ENCODE results near the gene TTLL3. TPM values are rescaled to one million over a fixed set of nuclear protein-coding genes. Genes with fewer than 3 reads are reported as not detected.

TTLL3 gene
- total RNA-seq, 1 experiment from 2014 or later, result 1.4 TPM

DNA sequence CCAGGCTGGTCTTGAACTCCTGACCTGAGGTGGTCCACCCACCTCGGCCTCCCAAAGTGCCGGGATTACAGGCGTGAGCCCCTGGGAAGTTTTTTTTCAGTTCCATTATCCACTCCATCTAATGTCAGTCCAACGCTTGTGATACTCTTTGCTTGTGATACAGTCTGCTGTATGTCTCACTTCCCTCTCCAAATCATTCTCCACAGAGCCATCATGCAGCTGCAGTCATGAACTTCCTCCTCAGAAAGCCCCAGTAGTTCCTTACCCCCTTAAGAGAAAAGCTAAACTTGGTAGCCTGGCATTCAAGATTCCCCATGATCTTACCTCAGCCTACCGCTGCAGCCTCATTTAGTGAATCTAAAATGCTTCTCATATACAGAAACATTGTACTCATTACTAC, 14.9 kb upstream of the TTLL3 start:
- in situ Hi-C loops (cut with HindIII; ENCODE audit: low pct_unique_long_range_greater_than_20kb, low sequenced_read_pairs), result no loop called here
- no peak for DNase-seq (ENCODE audit: low read depth)

DNA sequence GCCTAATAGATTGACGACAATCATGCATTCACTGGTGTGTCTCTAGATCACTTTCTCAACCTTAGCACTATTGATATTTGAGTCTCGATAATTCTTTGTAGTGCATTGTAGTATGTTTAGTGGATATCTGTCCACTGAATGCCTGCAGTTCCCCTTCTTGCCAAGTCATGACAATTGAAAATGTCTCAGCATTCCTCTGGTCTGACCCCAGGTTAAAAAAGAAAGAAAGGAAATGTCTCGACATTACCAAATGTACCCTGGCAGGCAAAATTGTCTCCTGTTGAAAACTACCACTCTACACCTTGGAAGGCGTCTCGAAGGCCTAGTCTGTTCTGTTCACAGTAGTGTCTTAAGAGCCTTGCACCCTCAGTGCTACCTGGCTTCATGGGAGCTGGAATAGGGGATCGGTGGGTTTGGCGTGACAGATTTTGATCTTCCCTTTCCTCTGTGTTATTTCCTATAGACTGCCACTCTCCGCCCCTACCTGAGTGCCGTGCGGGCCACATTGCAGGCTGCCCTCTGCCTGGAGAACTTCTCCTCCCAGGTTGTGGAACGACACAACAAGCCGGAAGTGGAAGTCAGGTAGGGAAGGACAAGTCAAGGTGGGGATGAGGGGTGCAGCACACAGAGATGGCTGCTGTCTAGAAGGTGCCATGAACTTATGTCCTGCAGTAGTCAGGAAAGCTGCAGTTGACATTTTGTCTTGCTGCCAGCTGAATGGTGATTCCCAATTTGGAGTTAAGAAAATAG, 12.7 kb upstream of the TTLL3 start:
- no peak for DNase-seq (ENCODE audit: low read depth)
- in situ Hi-C loops (cut with HindIII; ENCODE audit: low pct_unique_long_range_greater_than_20kb, low sequenced_read_pairs), result no loop called here

DNA sequence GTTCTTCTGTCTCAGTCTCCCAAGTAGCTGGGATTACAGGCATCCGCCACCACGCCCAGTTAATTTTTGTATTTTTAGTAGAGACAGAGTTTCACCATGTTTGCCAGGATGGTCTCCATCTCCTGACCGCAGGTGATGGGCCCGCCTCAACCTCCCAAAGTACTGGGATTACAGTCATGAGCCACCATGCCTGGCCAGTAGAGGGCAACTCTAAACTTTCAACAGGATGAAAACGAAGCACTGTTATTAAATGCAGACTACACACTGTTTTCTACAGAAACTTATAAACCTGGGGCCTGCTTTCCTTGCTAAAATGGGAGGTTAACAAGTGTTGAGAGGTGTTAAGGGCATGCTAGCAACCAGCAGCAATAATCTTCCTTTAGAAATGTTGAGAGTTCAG, 9.5 kb upstream of the TTLL3 start:
- in situ Hi-C loops (cut with HindIII; ENCODE audit: low pct_unique_long_range_greater_than_20kb, low sequenced_read_pairs), result no loop called here
- no peak for DNase-seq (ENCODE audit: low read depth)

DNA sequence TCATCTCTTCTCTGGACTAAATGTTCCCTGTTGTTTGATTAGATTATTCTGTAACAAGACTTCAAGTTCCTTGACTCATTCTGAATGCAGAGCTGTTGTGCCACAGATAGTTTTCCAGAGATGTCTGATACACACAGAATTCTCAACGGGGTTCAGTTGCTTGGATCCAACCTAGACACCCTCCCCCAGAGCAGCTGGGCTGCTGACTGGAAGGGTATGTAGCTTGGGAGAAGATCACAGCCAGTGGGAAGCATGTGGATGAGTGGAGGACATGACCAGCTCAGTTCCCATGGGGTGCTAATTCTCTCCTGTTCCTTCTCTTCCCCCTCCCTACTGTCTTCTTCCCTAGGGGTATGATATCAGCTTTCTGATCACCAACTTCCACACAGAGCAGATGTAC, 6.6 kb upstream of the TTLL3 start:
- in situ Hi-C loops (cut with HindIII; ENCODE audit: low pct_unique_long_range_greater_than_20kb, low sequenced_read_pairs), result no loop called here
- no peak for DNase-seq (ENCODE audit: low read depth)

DNA sequence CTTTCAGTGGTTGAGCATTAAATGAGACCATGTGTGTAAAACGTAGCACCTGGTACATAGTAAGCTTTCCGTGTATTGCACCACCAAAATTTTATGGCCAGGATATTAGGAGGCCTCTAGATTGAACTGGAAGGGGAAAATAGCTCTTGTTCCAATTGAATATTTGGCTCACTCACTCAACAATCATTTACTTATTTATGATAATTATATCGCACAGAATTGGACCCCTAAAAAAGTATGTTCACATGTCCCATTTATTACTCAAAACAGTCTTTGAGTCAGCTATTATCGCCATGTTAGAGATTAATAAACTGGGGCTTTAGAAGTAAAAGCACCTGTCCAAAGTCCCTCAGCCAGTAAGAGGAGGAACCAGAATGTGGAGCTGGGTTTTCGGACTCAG, 5.1 kb upstream of the TTLL3 start:
- in situ Hi-C loops (cut with HindIII; ENCODE audit: low pct_unique_long_range_greater_than_20kb, low sequenced_read_pairs), result no loop called here
- no peak for DNase-seq (ENCODE audit: low read depth)

DNA sequence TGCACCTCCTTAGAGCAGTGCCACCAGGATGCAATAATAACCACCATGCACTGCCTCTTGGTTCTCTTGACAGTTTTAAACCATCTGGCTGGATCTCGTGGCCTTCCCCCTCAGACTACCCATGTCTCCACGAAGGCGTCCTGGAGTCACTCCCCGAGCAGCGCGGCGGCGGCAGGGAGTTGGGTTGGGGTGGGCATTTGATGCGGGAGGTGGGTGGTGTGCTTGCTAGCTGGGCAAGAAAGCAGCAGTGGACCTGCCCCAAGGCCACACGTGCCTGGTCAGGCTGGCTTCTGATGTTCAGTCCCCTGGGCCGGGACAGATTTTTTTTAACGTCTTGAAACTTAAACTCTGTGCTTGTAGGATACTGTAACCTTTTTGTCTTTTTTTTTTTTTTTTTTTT, 3.9 kb upstream of the TTLL3 start:
- DNase-seq (ENCODE audit: low read depth), result no peak
- in situ Hi-C loops (cut with HindIII; ENCODE audit: low pct_unique_long_range_greater_than_20kb, low sequenced_read_pairs), result no loop called here

DNA sequence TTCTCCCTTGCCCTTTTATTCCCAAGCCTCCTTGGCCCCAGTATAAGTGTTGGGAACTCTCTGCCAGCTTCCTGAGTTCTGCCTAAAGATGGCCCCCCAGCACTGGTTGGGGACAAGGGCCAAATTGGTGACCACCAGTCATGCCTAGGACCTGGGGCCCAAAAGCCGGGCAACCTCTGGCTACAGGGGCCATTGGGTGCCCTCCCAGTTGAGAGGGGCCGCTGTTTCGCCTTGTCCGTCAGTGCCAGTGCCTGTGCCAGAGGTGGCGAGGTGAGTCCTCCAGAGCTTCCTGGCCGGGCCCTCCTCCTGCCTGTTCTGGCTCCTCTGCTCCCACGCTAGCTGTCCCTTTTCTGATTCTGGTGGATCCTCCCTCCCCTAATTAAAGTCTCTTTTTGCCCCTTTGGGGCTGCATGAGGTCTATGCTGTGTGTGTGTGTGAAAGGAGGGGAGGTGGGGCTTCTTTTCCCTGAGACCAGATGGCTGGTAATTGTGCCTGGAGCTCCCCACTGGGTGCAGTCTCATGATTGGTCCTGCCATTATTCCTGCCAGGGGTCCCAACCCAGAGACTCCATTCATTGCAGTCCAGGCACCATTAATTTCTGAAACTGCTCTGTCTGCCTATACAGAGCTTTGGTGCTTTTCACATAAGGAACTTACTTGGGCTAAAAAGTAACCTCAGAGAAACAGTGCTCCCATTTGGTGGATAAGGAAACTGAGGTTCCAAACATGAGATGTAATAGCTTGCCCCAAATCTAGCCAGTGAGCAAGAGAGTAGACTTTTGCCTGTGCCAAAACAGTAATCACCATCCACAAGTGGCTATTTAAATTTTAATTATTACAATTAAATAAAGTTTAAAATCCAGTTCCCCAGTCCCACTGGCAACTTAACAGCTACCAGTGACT, 3.1 kb upstream of the TTLL3 start:
- in situ Hi-C loops (cut with HindIII; ENCODE audit: low pct_unique_long_range_greater_than_20kb, low sequenced_read_pairs), result no loop called here
- no peak for DNase-seq (ENCODE audit: low read depth)

DNA sequence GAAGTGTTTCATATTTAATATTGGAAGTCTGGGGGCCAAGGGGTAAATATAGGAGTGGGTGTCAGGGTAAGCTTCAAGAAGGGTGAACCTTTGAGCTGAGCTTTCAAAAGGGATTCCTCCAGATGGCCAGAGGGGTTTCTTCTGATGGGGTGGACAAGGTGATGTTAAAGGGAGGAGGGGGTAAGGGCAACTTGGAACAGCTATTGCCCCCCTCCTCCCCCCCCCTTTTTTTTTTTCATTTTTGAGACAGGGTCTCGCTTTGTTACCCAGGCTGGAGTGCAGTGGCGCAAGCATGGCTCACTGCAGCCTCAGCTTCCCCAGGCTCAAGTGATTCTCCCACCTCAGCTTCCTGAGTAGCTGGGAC, 2.1 kb upstream of the TTLL3 start:
- in situ Hi-C loops (cut with HindIII; ENCODE audit: low pct_unique_long_range_greater_than_20kb, low sequenced_read_pairs), result no loop called here
- no peak for DNase-seq (ENCODE audit: low read depth)

DNA sequence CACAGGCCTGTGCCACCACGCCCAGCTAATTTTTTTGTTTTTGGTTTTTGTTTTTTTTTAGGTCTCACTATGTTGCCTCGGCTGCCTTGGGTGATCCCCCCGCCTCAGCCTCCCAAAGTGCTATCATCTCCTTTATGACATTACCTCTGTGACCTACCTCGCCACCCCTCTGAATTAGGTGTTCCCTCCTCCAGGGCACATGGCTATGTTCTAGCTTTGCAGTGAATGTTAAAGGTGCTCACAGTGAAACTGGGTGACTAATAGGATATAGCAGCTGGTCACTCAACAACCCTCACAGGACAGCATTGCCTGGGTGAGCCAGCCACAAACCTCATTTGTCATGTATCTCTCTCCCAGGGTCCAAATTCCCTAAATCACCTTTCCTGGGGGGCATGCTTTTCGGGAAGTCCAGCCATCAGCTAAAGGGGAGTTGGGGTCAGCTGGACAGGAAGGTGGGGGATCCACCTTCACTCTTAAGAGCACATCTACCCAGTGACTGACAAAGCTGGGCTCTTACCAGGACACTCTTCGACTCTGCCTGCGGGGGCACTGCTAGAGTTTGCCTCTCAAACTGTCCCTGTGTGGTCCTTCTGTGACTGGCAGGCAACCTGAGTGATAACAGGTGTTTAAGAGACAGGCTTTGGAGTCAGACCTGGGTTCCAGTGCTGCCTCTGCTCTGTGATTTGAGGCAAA, 1.6 kb upstream of the TTLL3 start:
- peak; percentile 39 for DNase-seq (ENCODE audit: low read depth)
- in situ Hi-C loops (cut with HindIII; ENCODE audit: low pct_unique_long_range_greater_than_20kb, low sequenced_read_pairs), result no loop called here

DNA sequence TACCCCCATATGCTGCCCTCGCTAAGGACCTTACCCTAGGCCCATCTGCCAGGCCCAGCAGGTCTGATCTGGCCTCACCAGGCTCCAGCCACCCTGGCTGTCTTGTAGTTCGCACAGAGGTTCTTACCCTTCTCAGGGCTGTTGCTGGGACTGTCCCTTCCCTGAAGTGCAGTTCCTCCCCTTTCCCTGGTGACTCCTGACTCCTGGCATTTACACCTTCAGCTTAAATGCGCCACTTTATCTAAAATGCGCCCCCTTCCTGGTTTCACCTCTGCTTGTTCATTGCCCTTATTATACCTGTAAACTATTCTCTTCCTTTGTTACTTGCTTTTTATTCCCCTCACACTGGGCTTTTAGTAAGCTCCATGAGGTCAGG, 835 bp upstream of the TTLL3 start:
- in situ Hi-C loops (cut with HindIII; ENCODE audit: low pct_unique_long_range_greater_than_20kb, low sequenced_read_pairs), result no loop called here
- DNase-seq (ENCODE audit: low read depth), result no peak

DNA sequence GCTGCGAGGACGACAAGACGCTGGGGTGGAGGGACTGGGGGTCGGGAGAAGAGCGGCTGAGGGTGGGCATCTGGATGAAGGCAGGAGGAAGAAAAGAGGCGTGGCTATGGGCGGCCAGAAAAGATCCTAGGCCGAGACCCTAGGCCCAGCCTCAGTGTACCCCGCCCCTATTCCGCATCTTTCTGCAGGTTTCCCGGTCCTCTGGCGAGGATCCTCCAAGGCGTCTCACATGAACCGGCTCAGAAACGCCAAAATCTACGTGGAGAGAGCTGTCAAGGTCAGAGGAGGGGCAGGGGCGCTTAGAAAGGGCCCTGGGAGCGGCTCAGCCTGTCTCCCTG, 340 bp downstream of the TTLL3 start:
- no peak for DNase-seq (ENCODE audit: low read depth)
- in situ Hi-C loops (cut with HindIII; ENCODE audit: low pct_unique_long_range_greater_than_20kb, low sequenced_read_pairs), result no loop called here

DNA sequence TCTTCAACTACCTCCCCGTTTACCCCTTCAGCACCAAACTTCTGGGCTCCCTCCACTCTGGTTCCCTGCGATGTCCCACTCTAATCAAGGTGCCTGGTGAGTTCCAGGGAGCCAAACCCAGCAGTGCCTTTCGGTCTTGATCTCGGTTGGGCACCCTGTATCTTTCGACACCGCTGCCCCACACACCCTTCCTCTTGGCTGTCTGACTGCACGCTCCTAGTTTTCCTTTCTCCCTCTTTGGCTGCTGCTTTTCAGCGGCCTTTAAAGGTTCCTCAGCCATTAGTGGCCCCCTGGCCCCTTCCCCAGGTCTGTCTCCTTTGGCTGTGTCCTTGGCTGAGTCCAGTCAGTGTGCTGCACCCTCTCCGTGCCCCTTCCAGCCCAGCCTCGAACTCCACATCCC, 784 bp downstream of the TTLL3 start:
- in situ Hi-C loops (cut with HindIII; ENCODE audit: low pct_unique_long_range_greater_than_20kb, low sequenced_read_pairs), result no loop called here

DNA sequence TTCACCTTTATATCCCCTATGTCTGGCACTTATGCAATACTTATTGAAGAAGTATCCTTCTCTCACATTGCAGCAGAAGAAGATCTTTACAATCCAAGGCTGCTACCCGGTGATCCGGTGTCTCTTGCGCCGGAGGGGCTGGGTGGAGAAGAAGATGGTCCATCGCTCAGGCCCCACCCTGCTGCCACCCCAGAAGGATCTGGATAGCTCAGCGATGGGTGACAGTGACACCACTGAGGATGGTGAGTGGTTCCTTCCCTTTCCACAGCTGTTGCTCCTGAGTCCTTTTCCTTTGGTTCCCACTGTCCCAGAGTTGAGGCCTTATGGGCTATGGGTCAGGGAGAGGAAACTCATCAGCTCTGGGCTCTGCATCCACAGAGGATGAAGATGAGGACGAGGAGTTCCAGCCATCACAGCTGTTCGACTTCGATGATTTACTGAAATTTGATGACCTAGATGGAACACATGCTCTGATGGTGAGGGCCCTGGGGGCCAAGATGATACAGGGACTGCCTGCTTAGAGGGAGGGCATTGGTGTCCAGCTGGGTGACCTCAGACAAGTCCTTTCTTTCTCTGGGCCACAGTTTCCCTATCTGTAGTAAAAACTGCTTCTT, 2.9 kb downstream of the TTLL3 start:
- no peak for DNase-seq (ENCODE audit: low read depth)
- in situ Hi-C loops (cut with HindIII; ENCODE audit: low pct_unique_long_range_greater_than_20kb, low sequenced_read_pairs), result no loop called here

More for the DNA sequence above, 784 bp downstream of the TTLL3 start:
- DNase-seq (ENCODE audit: low read depth), result no peak

DNA sequence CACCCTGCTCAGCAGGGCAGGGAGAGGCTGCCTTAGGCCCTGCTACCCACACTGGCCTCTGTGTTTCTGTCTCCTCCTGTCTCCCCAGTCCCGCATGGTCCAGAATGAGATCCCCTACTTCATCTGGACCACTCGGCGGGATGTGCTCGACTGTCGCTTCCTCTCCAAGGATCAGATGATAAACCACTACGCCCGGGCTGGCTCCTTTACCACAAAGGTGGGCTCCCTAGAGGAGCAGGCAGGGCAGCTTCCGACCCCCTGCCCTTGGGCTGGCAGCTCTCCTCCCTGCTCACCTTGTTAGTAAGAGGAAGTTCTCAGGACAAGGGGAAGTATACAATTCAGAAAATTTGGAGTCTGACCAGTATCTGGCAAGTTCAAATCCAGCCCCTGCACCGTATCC, 5.9 kb downstream of the TTLL3 start:
- DNase-seq (ENCODE audit: low read depth), result no peak
- in situ Hi-C loops (cut with HindIII; ENCODE audit: low pct_unique_long_range_greater_than_20kb, low sequenced_read_pairs), result no loop called here

DNA sequence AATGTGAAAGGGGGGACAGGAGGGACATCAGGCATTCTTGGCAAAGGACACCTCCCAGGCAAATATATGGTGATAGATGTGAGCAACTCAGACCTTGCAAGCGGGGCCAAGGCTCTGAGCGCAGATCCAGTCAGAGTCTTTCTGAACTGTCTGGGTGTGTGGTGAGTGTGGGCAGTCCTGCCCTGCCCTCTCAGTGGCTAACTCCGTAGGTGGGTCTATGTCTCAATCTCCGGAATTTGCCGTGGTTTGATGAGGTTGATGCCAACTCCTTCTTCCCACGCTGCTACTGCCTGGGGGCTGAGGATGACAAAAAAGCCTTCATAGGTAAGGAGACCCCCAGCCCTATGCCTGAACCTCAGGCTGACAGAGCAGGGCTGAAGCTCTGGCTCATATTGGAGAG, 7.4 kb downstream of the TTLL3 start:
- in situ Hi-C loops (cut with HindIII; ENCODE audit: low pct_unique_long_range_greater_than_20kb, low sequenced_read_pairs), result no loop called here
- DNase-seq (ENCODE audit: low read depth), result no peak

DNA sequence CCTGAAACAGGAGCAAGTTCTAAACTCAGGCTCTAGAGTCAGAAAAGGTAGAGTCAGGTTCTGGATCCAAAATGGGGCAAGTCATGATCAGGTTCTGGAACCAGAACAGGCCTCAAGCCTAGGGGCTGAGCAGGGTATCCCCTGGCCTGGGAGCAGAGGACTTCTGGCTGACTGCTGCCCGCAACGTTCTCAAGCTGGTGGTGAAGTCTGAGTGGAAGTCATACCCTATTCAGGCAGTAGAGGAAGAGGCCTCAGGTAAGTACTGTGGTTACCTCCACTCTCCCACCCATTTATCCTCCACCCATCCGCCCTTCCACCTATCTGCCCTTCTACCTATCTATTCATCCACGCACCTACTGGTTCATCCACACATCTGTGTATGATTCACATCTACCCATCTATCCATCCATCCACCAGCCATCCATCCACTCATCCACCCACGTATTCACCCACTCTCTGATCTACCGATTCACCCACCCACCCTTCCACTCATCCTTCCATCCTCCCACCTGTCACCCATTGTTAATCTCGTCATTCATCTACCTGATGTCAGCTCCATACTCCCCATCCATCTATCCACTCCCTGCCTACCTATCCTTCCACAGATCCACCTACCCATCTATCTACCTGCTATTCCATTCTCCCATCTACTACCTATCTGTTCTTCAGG, 8.7 kb downstream of the TTLL3 start:
- DNase-seq (ENCODE audit: low read depth), result no peak
- in situ Hi-C loops (cut with HindIII; ENCODE audit: low pct_unique_long_range_greater_than_20kb, low sequenced_read_pairs), result no loop called here

DNA sequence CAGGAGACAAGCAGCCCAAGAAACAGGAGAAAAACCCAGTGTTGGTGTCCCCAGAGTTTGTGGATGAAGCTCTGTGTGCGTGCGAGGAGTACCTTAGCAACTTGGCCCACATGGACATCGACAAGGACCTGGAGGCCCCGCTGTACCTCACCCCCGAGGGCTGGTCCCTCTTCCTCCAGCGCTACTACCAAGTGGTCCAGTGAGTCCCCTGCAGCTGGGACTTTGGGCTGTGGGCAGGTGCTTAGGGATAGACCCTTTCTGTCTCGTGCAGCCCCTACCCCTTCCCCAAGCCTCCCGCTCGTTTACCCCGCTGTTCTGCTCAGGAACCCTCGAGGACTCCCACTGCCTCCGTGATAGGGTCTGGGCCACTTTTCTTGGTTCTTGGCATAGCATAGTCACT, 10.5 kb downstream of the TTLL3 start:
- DNase-seq (ENCODE audit: low read depth), result no peak
- in situ Hi-C loops (cut with HindIII; ENCODE audit: low pct_unique_long_range_greater_than_20kb, low sequenced_read_pairs), result no loop called here

DNA sequence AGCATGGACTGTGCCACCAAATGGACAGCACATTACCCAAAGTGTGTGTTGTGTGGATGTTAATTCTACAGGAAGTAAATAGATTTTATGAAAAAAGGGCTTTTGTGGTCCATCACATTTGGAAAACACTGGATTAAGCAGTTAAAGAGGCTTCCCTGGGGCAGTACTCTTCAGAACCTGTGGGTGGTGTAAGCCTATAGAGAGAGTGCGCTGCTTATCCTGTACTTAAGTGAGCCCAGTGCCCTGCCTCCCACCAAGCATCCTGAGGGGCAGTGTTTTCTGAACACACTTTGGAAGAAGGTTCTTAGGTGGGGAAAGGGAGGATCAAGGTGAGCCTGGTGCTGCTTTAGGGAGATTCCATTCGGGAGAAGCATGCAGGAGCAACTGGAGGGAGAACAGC, 10.9 kb downstream of the TTLL3 start:
- in situ Hi-C loops (cut with HindIII; ENCODE audit: low pct_unique_long_range_greater_than_20kb, low sequenced_read_pairs), result no loop called here
- no peak for DNase-seq (ENCODE audit: low read depth)
